Suprapubic skin (tissue), 4 donors: ENCODE data around the gene TTPAL.

ENCODE experiments used
- EP300 ChIP-seq: sonication (generic); formaldehyde crosslinking; IDR thresholded peaks from one replicate; pipeline ENCODE4 v1.6.1; 2017; ENCODE audit warnings: antibody characterized with exemption
- POLR2A ChIP-seq, 2 donors: fragments of 450-650 bp; IDR thresholded peaks; one replicate each; pipeline ENCODE4 v1.6.1; 2017; ENCODE audit warnings: antibody characterized with exemption in 2 of 2, mild to moderate bottlenecking in 2 of 2, moderate library complexity in 2 of 2
- POLR2AphosphoS5 ChIP-seq, 3 donors: sonication (generic); formaldehyde crosslinking; IDR thresholded peaks; one replicate each; pipeline ENCODE4 v1.6.1; 2017; ENCODE audit warnings: antibody characterized with exemption in 3 of 3
- TF ChIP-seq, protein P1 (sequence below), 2 donors: fragments of 200-600 bp in 1 of 2; fragments of 450-650 bp in 1 of 2; sonication (generic) in 1 of 2; IDR thresholded peaks; one replicate each; pipeline ENCODE4 v1.5.1; 2016 to 2019; ENCODE audit warnings: antibody characterized with exemption in 2 of 2, mild to moderate bottlenecking in 1 of 2, moderate library complexity in 1 of 2

- TF ChIP-seq POLR2A (IDR thresholded peaks at IDR 0.05) = no peak
- TF ChIP-seq, protein P1, sequence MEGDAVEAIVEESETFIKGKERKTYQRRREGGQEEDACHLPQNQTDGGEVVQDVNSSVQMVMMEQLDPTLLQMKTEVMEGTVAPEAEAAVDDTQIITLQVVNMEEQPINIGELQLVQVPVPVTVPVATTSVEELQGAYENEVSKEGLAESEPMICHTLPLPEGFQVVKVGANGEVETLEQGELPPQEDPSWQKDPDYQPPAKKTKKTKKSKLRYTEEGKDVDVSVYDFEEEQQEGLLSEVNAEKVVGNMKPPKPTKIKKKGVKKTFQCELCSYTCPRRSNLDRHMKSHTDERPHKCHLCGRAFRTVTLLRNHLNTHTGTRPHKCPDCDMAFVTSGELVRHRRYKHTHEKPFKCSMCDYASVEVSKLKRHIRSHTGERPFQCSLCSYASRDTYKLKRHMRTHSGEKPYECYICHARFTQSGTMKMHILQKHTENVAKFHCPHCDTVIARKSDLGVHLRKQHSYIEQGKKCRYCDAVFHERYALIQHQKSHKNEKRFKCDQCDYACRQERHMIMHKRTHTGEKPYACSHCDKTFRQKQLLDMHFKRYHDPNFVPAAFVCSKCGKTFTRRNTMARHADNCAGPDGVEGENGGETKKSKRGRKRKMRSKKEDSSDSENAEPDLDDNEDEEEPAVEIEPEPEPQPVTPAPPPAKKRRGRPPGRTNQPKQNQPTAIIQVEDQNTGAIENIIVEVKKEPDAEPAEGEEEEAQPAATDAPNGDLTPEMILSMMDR (IDR thresholded peaks at IDR 0.05) = no peak
- no peak for TF ChIP-seq POLR2AphosphoS5 (IDR thresholded peaks at IDR 0.05)
- no peak for TF ChIP-seq EP300
Observed at GRCh38 chr20:44464514-44464913, 11.2 kb upstream of the TTPAL start.
